ENCODE measurements around the gene DUT.

DNA sequence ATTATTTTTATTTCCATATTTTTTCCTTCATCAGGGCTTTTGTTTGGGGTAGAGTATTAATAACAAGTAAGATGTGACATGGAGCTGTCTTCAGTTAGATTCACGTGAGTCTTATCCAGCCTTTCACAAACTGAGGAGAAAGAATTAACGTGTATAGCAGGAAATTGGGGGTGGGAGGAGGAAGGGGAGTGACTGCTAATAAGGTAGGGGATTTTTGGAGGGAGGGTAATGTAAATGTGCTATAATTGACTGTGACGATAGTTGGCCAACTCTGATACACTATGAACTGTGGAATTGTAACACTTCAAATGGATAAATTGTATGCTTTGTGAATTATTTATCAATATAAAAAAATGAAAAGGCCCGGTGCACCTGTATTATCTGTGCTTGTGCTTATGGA lies 8.9 kb downstream of the DUT start:
- TF ChIP-seq CREB1 (CRISPR knock-in tag; IDR thresholded peaks at IDR 0.05; ENCODE audit: low read depth) (no peak), JUNB (IDR thresholded peaks at IDR 0.05; ENCODE audit: unreplicated experiment) (no peak), ZNF331 (CRISPR knock-in tag; IDR thresholded peaks at IDR 0.05; ENCODE audit: low read depth) (no peak)
- TF ChIP-seq, protein P1, sequence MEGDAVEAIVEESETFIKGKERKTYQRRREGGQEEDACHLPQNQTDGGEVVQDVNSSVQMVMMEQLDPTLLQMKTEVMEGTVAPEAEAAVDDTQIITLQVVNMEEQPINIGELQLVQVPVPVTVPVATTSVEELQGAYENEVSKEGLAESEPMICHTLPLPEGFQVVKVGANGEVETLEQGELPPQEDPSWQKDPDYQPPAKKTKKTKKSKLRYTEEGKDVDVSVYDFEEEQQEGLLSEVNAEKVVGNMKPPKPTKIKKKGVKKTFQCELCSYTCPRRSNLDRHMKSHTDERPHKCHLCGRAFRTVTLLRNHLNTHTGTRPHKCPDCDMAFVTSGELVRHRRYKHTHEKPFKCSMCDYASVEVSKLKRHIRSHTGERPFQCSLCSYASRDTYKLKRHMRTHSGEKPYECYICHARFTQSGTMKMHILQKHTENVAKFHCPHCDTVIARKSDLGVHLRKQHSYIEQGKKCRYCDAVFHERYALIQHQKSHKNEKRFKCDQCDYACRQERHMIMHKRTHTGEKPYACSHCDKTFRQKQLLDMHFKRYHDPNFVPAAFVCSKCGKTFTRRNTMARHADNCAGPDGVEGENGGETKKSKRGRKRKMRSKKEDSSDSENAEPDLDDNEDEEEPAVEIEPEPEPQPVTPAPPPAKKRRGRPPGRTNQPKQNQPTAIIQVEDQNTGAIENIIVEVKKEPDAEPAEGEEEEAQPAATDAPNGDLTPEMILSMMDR (conservative IDR thresholded peaks at IDR 0.05; ENCODE audit: low read depth in 2 of 2), result no peak
- TF ChIP-seq, protein P2, sequence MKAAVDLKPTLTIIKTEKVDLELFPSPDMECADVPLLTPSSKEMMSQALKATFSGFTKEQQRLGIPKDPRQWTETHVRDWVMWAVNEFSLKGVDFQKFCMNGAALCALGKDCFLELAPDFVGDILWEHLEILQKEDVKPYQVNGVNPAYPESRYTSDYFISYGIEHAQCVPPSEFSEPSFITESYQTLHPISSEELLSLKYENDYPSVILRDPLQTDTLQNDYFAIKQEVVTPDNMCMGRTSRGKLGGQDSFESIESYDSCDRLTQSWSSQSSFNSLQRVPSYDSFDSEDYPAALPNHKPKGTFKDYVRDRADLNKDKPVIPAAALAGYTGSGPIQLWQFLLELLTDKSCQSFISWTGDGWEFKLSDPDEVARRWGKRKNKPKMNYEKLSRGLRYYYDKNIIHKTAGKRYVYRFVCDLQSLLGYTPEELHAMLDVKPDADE (IDR thresholded peaks at IDR 0.05), result no peak
